Liver (tissue), 9 donors: ENCODE results near the gene PPFIA4. TPM values are rescaled to one million over a fixed set of nuclear protein-coding genes. Genes with fewer than 3 reads are reported as not detected.
A peak's percentile ranks its signal among the peaks of the same experiment; 100 is the strongest.

ENCODE experiments used
- DNase-seq: peaks from one replicate; pipeline ENCODE4 v3.0.0-alpha.2; 2017; ENCODE audit warnings: low spot score
- H3K27ac ChIP-seq, 2 donors: one replicate each; pipeline ENCODE4 v1.7.0; 2013; ENCODE audit warnings: inconsistent platforms in 2 of 2, low read length in 2 of 2, control low read depth in 1 of 2, low read depth in 1 of 2, mild to moderate bottlenecking in 1 of 2
- H3K27me3 ChIP-seq, 4 donors: one replicate each; pipeline versions ENCODE4 v1.6.1 to v1.7.0; 2013; ENCODE audit warnings: low read length in 3 of 4, inconsistent platforms in 1 of 4, mild to moderate bottlenecking in 1 of 4, moderate library complexity in 1 of 4; ENCODE audit not compliant: control insufficient read depth in 4 of 4, insufficient read depth in 4 of 4
- H3K36me3 ChIP-seq, 4 donors: one replicate each; pipeline versions ENCODE4 v1.6.1 to v1.7.0; 2013; ENCODE audit warnings: low read length in 3 of 4, mild to moderate bottlenecking in 3 of 4, low read depth in 1 of 4, moderate library complexity in 1 of 4; ENCODE audit not compliant: control insufficient read depth in 4 of 4, insufficient read depth in 3 of 4
- H3K4me1 ChIP-seq, 4 donors: one replicate each; pipeline versions ENCODE4 v1.6.1 to v1.7.0; 2013; ENCODE audit warnings: low read length in 3 of 4, mild to moderate bottlenecking in 3 of 4, moderate library complexity in 1 of 4; ENCODE audit not compliant: control insufficient read depth in 4 of 4, insufficient read depth in 4 of 4
- H3K4me3 ChIP-seq, 3 donors: one replicate each; pipeline versions ENCODE4 v1.6.1 to v1.7.0; 2013; ENCODE audit warnings: low read length in 3 of 3, control low read depth in 1 of 3, low read depth in 1 of 3, mild to moderate bottlenecking in 1 of 3
- H3K9ac ChIP-seq, 2 donors: one replicate each; pipeline ENCODE4 v1.7.0; 2013; ENCODE audit warnings: low read length in 2 of 2, mild to moderate bottlenecking in 2 of 2, moderate library complexity in 2 of 2, control low read depth in 1 of 2, low read depth in 1 of 2
- H3K9me3 ChIP-seq, 4 donors: one replicate each; pipeline versions ENCODE4 v1.6.1 to v1.7.0; 2013; ENCODE audit warnings: low read length in 3 of 4; ENCODE audit not compliant: control insufficient read depth in 4 of 4
- CTCF ChIP-seq: fragments of 150-350 bp; IDR thresholded peaks from 2 replicates; pipeline ENCODE4 v1.5.1; 2017; ENCODE audit warnings: improper control_type of control experiment, low read depth, low read length; ENCODE audit not compliant: missing input control
- GABPA ChIP-seq, 2 donors: IDR thresholded peaks in 1 of 2; conservative IDR thresholded peaks in 1 of 2; 2 replicates each; pipeline ENCODE4 v1.6.1; 2016; ENCODE audit warnings: antibody characterized with exemption in 2 of 2, mild to moderate bottlenecking in 1 of 2, moderate library complexity in 1 of 2
- HNF4A ChIP-seq, 2 donors: conservative IDR thresholded peaks; 2 replicates each; pipeline ENCODE4 v1.6.1; 2016; ENCODE audit warnings: antibody characterized with exemption in 2 of 2, mild to moderate bottlenecking in 2 of 2
- HNF4G ChIP-seq: IDR thresholded peaks from 2 replicates; pipeline ENCODE4 v1.6.1; 2016; ENCODE audit warnings: antibody characterized with exemption
- JUND ChIP-seq, 2 donors: IDR thresholded peaks; 2 replicates each; pipeline ENCODE4 v1.6.1; 2016; ENCODE audit warnings: antibody characterized with exemption in 2 of 2
- RAD21 ChIP-seq, 2 donors: IDR thresholded peaks; 2 replicates each; pipeline ENCODE4 v1.6.1; 2016; ENCODE audit warnings: antibody characterized with exemption in 2 of 2, mild to moderate bottlenecking in 2 of 2
- TAF1 ChIP-seq: conservative IDR thresholded peaks from 2 replicates; pipeline ENCODE4 v1.6.1; 2016; ENCODE audit warnings: antibody characterized with exemption, mild to moderate bottlenecking
- YY1 ChIP-seq: IDR thresholded peaks from 2 replicates; pipeline ENCODE4 v1.6.1; 2016; ENCODE audit warnings: antibody characterized with exemption, mild to moderate bottlenecking
- WGBS: extraction: QIAGEN DNeasy Blood & Tissue Kit; methylation state at CpG from one replicate; pipeline ENCODE4 v1.1.7; 2013; 5-methylcytosine and 5-hydroxymethylcytosine counted together
- polyA plus RNA-seq, 2 donors: library from polyadenylated mRNA; stranded (reverse) in 1 of 2; unstranded in 1 of 2; fragments of 200-250 nt in 1 of 2; fragments of >200 nt in 1 of 2; fragmentation: Nextera tagmentation in 1 of 2; extraction: Ambion mirVana in 1 of 2; gene quantifications; one replicate each; pipeline versions ENCODE4 v1.2.1 to v1.2.3, GENCODE V29; 2013 to 2015
- total RNA-seq, 2 donors: library from RNA; depleted of rRNA; stranded (reverse); fragments of >200 nt; gene quantifications; one replicate each; pipeline ENCODE4 v1.2.3, GENCODE V29; 2014
- TF ChIP-seq, protein P1 (sequence below): IDR thresholded peaks from 2 replicates; pipeline ENCODE4 v1.6.1; 2016; ENCODE audit warnings: antibody characterized with exemption, mild to moderate bottlenecking
- TF ChIP-seq, protein P2 (sequence below): IDR thresholded peaks from 2 replicates; pipeline ENCODE4 v1.6.1; 2016; ENCODE audit warnings: antibody characterized with exemption
- TF ChIP-seq, protein P3 (sequence below): IDR thresholded peaks from 2 replicates; pipeline ENCODE4 v1.6.1; 2016; ENCODE audit warnings: antibody characterized with exemption
- donor health status: healthy.
- donor health status: healthy.
- donor health status: healthy.
- donor health status: healthy.
- donor health status: healthy.

Gene PPFIA4
- total and polyA plus RNA-seq, 4 donors: 0.07 to 0.33 (median 0.15) TPM

DNA sequence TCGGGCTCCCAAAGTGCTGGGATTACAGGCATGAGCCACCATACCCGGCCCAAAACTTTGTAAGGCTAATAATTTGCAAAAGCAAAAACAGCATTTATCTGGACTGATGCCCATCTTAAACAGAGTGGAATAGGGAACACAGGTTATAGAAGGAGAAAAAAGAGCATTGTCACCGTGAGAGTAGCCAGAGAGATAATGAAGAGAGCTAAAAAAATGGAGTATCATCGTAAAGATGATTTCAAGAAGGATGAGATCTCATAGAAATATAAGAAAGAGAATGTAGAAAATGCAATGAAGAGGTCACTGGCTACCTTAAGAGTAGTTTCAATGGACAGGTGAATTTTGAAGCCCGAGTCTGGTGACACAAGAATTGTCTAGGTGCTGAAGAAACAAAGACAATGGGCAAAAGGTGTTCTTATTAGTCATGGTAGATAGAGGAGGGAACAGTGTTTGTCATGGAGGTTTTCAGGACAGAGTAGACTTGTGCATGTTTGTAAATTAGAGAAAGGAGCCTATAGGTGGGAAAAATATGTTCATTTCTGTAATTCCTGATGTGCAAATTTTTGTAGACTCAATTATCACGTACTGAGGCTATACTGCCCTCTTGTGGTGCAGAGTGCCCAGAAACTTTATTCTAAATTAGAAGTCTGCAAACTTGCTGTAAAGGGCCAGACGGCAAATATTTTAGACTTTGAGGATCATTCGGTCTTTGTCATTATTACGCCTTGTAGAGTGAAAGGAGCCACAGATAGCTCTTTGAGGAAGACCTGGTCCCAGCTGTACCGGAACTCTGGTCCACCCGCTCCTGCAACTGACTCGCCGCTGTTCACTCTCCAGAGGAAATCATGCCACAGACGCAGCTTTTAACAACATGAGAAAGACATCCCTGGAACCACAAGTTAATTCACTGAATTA is 27.2 kb upstream of the PPFIA4 start:
- no peak overlapping the region for H3K4me3 ChIP-seq
- DNase-seq: peak; percentile 72
- TF ChIP-seq HNF4A (conservative IDR thresholded peaks at IDR 0.05) (no peak), RAD21 (IDR thresholded peaks at IDR 0.05) (peak; percentile 84 to 88), CTCF (peak; percentile 78), GABPA (IDR thresholded peaks at IDR 0.05 in 1 of 2, conservative IDR thresholded peaks at IDR 0.05 in 1 of 2) (no peak)

DNA sequence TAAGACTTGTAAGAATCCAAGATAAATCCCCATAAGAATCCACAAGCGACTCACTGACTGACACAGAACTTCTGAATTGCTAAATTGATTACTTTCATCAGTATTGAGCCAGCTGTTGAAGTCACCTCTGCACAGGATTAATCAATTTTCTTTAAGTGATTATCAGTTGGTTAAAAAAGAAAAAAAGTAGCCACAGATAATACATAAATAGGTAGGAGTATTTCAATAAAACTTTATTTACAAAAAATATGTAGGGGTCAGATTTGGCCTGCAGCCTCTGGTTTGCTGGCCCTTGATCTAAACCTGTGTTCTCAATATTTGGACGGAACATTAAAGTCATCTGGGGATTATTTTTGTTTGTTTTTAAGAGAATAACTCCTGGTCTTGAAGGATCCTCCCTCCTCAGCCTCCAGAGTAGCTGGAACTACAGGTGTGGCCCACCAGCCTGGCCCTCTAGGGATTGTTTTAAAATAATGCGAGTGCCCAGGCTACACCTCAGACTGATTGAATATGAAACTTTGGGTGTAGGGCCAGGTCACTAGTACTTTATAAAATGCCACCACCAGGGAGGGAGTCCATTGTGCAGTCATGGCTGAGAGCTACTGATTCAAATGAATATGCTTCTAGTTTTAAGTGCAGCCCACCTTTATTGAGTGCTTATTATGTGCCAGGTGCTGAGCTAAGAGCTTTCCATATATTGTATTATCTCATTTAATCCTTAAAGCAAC is 25.9 kb upstream of the PPFIA4 start:
- WGBS: 84% methylated on average over 3 of the region's 3 CpGs

More for the DNA sequence above, 27.2 kb upstream of the PPFIA4 start:
- Histone ChIP-seq H3K27me3 (no peaks in the 10 kb centered on the region), H3K4me1 (peaks cover 0 to 4% (median 0%) of the 10 kb centered on the region in 4 donors), H3K27ac (no peak overlapping the region), H3K9me3 (no peaks in the 10 kb centered on the region), H3K9ac (no peak overlapping the region), H3K36me3 (no peaks in the 10 kb centered on the region)
- 42% methylated on average over 14 of the region's 14 CpGs for WGBS

More for the DNA sequence above, 25.9 kb upstream of the PPFIA4 start:
- H3K4me3 ChIP-seq: no peak overlapping the region
- H3K4me1 ChIP-seq: peaks cover 0 to 4% (median 0%) of the 10 kb centered on the region in 4 donors
- no peaks in the 10 kb centered on the region for H3K36me3 ChIP-seq
- H3K27me3 ChIP-seq: no peaks in the 10 kb centered on the region
- H3K27ac ChIP-seq: no peak overlapping the region
- no peak overlapping the region for H3K9ac ChIP-seq
- TF ChIP-seq CTCF (no peak), HNF4G (no peak), TAF1 (no peak), YY1 (no peak), RAD21 (IDR thresholded peaks at IDR 0.05) (no peak), JUND (IDR thresholded peaks at IDR 0.05) (no peak)
- TF ChIP-seq, protein P1, sequence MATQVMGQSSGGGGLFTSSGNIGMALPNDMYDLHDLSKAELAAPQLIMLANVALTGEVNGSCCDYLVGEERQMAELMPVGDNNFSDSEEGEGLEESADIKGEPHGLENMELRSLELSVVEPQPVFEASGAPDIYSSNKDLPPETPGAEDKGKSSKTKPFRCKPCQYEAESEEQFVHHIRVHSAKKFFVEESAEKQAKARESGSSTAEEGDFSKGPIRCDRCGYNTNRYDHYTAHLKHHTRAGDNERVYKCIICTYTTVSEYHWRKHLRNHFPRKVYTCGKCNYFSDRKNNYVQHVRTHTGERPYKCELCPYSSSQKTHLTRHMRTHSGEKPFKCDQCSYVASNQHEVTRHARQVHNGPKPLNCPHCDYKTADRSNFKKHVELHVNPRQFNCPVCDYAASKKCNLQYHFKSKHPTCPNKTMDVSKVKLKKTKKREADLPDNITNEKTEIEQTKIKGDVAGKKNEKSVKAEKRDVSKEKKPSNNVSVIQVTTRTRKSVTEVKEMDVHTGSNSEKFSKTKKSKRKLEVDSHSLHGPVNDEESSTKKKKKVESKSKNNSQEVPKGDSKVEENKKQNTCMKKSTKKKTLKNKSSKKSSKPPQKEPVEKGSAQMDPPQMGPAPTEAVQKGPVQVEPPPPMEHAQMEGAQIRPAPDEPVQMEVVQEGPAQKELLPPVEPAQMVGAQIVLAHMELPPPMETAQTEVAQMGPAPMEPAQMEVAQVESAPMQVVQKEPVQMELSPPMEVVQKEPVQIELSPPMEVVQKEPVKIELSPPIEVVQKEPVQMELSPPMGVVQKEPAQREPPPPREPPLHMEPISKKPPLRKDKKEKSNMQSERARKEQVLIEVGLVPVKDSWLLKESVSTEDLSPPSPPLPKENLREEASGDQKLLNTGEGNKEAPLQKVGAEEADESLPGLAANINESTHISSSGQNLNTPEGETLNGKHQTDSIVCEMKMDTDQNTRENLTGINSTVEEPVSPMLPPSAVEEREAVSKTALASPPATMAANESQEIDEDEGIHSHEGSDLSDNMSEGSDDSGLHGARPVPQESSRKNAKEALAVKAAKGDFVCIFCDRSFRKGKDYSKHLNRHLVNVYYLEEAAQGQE: no peak
- TF ChIP-seq, protein P2, sequence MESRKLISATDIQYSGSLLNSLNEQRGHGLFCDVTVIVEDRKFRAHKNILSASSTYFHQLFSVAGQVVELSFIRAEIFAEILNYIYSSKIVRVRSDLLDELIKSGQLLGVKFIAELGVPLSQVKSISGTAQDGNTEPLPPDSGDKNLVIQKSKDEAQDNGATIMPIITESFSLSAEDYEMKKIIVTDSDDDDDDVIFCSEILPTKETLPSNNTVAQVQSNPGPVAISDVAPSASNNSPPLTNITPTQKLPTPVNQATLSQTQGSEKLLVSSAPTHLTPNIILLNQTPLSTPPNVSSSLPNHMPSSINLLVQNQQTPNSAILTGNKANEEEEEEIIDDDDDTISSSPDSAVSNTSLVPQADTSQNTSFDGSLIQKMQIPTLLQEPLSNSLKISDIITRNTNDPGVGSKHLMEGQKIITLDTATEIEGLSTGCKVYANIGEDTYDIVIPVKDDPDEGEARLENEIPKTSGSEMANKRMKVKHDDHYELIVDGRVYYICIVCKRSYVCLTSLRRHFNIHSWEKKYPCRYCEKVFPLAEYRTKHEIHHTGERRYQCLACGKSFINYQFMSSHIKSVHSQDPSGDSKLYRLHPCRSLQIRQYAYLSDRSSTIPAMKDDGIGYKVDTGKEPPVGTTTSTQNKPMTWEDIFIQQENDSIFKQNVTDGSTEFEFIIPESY: no peak
- TF ChIP-seq, protein P3, sequence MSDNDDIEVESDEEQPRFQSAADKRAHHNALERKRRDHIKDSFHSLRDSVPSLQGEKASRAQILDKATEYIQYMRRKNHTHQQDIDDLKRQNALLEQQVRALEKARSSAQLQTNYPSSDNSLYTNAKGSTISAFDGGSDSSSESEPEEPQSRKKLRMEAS: no peak
- H3K9me3 ChIP-seq: no peaks in the 10 kb centered on the region
- DNase-seq: no peak
